Muscle layer of colon (tissue), 2 donors: Measurements from ENCODE around the gene KCTD15.

Source experiments
- H3K27ac ChIP-seq: one replicate; pipeline ENCODE4 v1.7.0; 2013; ENCODE audit warnings: low read depth, mild to moderate bottlenecking, low read length, moderate library complexity
- H3K27me3 ChIP-seq, 2 donors: one replicate each; pipeline ENCODE4 v1.7.0; 2013; ENCODE audit warnings: low read length in 2 of 2, mild to moderate bottlenecking in 2 of 2; ENCODE audit not compliant: insufficient read depth in 2 of 2, control insufficient read depth in 1 of 2
- H3K36me3 ChIP-seq: one replicate; pipeline ENCODE4 v1.7.0; 2013; ENCODE audit warnings: mild to moderate bottlenecking, low read length; ENCODE audit not compliant: insufficient read depth
- H3K4me1 ChIP-seq: one replicate; pipeline ENCODE4 v1.7.0; 2013; ENCODE audit warnings: mild to moderate bottlenecking, low read length; ENCODE audit not compliant: insufficient read depth
- H3K4me3 ChIP-seq, 2 donors: one replicate each; pipeline ENCODE4 v1.7.0; 2013; ENCODE audit warnings: low read length in 2 of 2, low read depth in 1 of 2, mild to moderate bottlenecking in 1 of 2, moderate library complexity in 1 of 2
- H3K9ac ChIP-seq: one replicate; pipeline ENCODE4 v1.7.0; 2013; ENCODE audit warnings: low read length
- H3K9me3 ChIP-seq: one replicate; pipeline ENCODE4 v1.7.0; 2013; ENCODE audit warnings: mild to moderate bottlenecking, low read length
- donor health status: abdominal sarcoma.
- donor health status: Adenocarcinoma of cecum.

Gene KCTD15

GRCh38 chr19:33781415-33781935 is 15.2 kb upstream of the KCTD15 start:
- Histone ChIP-seq H3K27me3 (peaks cover 17 to 29% of the 10 kb centered on the region in 2 donors), H3K9me3 (no peaks in the 10 kb centered on the region), H3K4me3 (no peak overlapping the region), H3K27ac (no peak overlapping the region), H3K36me3 (no peaks in the 10 kb centered on the region), H3K4me1 (peaks cover 5% of the 10 kb centered on the region), H3K9ac (no peak overlapping the region)

- H3K9me3 ChIP-seq, result no peaks in the 10 kb centered on the region
- peaks cover 5% of the 10 kb centered on the region for H3K4me1 ChIP-seq
- H3K36me3 ChIP-seq, result no peaks in the 10 kb centered on the region
- H3K9ac ChIP-seq, result no peak overlapping the region
- H3K27me3 ChIP-seq, result peaks cover 17 to 29% of the 10 kb centered on the region in 2 donors
- no peak overlapping the region for H3K4me3 ChIP-seq
- H3K27ac ChIP-seq, result no peak overlapping the region
Observed at GRCh38 chr19:33781996-33782395, 14.7 kb upstream of the KCTD15 start.

GRCh38 chr19:33784432-33784831 is 12.2 kb upstream of the KCTD15 start:
- peaks cover 4 to 7% of the 10 kb centered on the region in 2 donors for H3K27me3 ChIP-seq

GRCh38 chr19:33785795-33786194 is 10.9 kb upstream of the KCTD15 start:
- Histone ChIP-seq H3K9ac (no peak overlapping the region), H3K4me1 (no peaks in the 10 kb centered on the region), H3K36me3 (no peaks in the 10 kb centered on the region), H3K27ac (no peak overlapping the region), H3K4me3 (no peak overlapping the region), H3K27me3 (no peaks in the 10 kb centered on the region), H3K9me3 (no peaks in the 10 kb centered on the region)

More at GRCh38 chr19:33784432-33784831, 12.2 kb upstream of the KCTD15 start:
- no peak overlapping the region for H3K9ac ChIP-seq
- H3K27ac ChIP-seq, result no peak overlapping the region
- H3K9me3 ChIP-seq, result no peaks in the 10 kb centered on the region
- H3K4me3 ChIP-seq, result no peak overlapping the region
- no peaks in the 10 kb centered on the region for H3K4me1 ChIP-seq
- no peaks in the 10 kb centered on the region for H3K36me3 ChIP-seq

- Histone ChIP-seq H3K4me1 (no peaks in the 10 kb centered on the region), H3K9me3 (no peaks in the 10 kb centered on the region), H3K4me3 (no peak overlapping the region), H3K27me3 (no peaks in the 10 kb centered on the region), H3K9ac (no peak overlapping the region), H3K36me3 (no peaks in the 10 kb centered on the region), H3K27ac (no peak overlapping the region)
Observed at GRCh38 chr19:33788676-33789075, 8.0 kb upstream of the KCTD15 start.

GRCh38 chr19:33789344-33789743 is 7.3 kb upstream of the KCTD15 start:
- Histone ChIP-seq H3K9ac (no peak overlapping the region), H3K4me3 (no peak overlapping the region), H3K27me3 (no peaks in the 10 kb centered on the region), H3K36me3 (no peaks in the 10 kb centered on the region), H3K27ac (no peak overlapping the region), H3K9me3 (no peaks in the 10 kb centered on the region), H3K4me1 (peaks cover under 1% of the 10 kb centered on the region)

- Histone ChIP-seq H3K27ac (peak overlapping the region; percentile 82), H3K36me3 (no peaks in the 10 kb centered on the region), H3K9me3 (no peaks in the 10 kb centered on the region), H3K27me3 (no peaks in the 10 kb centered on the region), H3K4me1 (peaks cover 12% of the 10 kb centered on the region), H3K9ac (peak overlapping the region; percentile 33), H3K4me3 (peak overlapping the region; percentile 43 to 55)
Observed at GRCh38 chr19:33794683-33795369, 1.8 kb upstream of the KCTD15 start.

GRCh38 chr19:33795370-33796163 is 1.1 kb upstream of the KCTD15 start:
- peak overlapping the region; percentile 43 to 55 for H3K4me3 ChIP-seq
- no peaks in the 10 kb centered on the region for H3K27me3 ChIP-seq
- H3K4me1 ChIP-seq, result peaks cover 19% of the 10 kb centered on the region
- H3K9ac ChIP-seq, result peak overlapping the region; percentile 33
- no peaks in the 10 kb centered on the region for H3K9me3 ChIP-seq
- peaks cover 1% of the 10 kb centered on the region for H3K36me3 ChIP-seq
- H3K27ac ChIP-seq, result peak overlapping the region; percentile 82

- peak overlapping the region; percentile 38 to 68 for H3K4me3 ChIP-seq
- peak overlapping the region; percentile 37 for H3K9ac ChIP-seq
- H3K4me1 ChIP-seq, result peaks cover 23% of the 10 kb centered on the region
- peak overlapping the region; percentile 82 for H3K27ac ChIP-seq
- H3K27me3 ChIP-seq, result no peaks in the 10 kb centered on the region
- H3K9me3 ChIP-seq, result no peaks in the 10 kb centered on the region
- H3K36me3 ChIP-seq, result peaks cover 23% of the 10 kb centered on the region
Observed at GRCh38 chr19:33797802-33798671, 1.4 kb downstream of the KCTD15 start.

- H3K36me3 ChIP-seq, result peaks cover 29% of the 10 kb centered on the region
- H3K4me3 ChIP-seq, result peak overlapping the region; percentile 29 to 68
- H3K9ac ChIP-seq, result peak overlapping the region; percentile 37
- no peaks in the 10 kb centered on the region for H3K27me3 ChIP-seq
- H3K27ac ChIP-seq, result peak overlapping the region; percentile 70
- peaks cover 24% of the 10 kb centered on the region for H3K4me1 ChIP-seq
- H3K9me3 ChIP-seq, result no peaks in the 10 kb centered on the region
Observed at GRCh38 chr19:33798681-33799111, 2.0 kb downstream of the KCTD15 start.

GRCh38 chr19:33799476-33799875 is 2.8 kb downstream of the KCTD15 start:
- H3K9ac ChIP-seq, result peak overlapping the region; percentile 29
- peaks cover 29% of the 10 kb centered on the region for H3K4me1 ChIP-seq
- no peaks in the 10 kb centered on the region for H3K27me3 ChIP-seq
- peak overlapping the region; percentile 17 to 68 for H3K4me3 ChIP-seq
- peaks cover 33% of the 10 kb centered on the region for H3K36me3 ChIP-seq
- H3K27ac ChIP-seq, result peak overlapping the region; percentile 24
- no peaks in the 10 kb centered on the region for H3K9me3 ChIP-seq
